Smooth muscle cell (in vitro differentiated cells): Measurements from ENCODE around the gene C4orf33. TPM values are rescaled to one million over a fixed set of nuclear protein-coding genes. Genes with fewer than 3 reads are reported as not detected.
"Not testable (repeated sequence)": the region's sequence is repeated elsewhere in the genome, so short reads cannot be mapped to it uniquely, and the experiment has no call there.

Experiments used
- DNase-seq: peaks from one replicate; lab custom pipeline; 2025; ENCODE audit not compliant: unreplicated experiment; lab: John Stamatoyannopoulos, UW
- H2AFZ ChIP-seq: fragments of 200-600 bp; sonication (generic); 2 replicates; pipeline ENCODE4 v1.6.0; 2016; ENCODE audit warnings: antibody characterized with exemption, low read depth, mild to moderate bottlenecking
- H3F3A ChIP-seq: fragments of 200-600 bp; sonication (generic); 2 replicates; pipeline ENCODE4 v1.6.0; 2017; ENCODE audit warnings: antibody characterized with exemption, low read depth
- H3K27ac ChIP-seq: fragments of 200-600 bp; sonication (generic); 2 replicates; pipeline ENCODE4 v1.5.1; 2016; ENCODE audit warnings: low read depth, mild to moderate bottlenecking
- H3K27me3 ChIP-seq: fragments of 200-600 bp; sonication (generic); 2 replicates; pipeline ENCODE4 v1.6.1; 2016; ENCODE audit warnings: low read depth, mild to moderate bottlenecking
- H3K36me3 ChIP-seq: fragments of 200-600 bp; sonication (generic); 2 replicates; pipeline ENCODE4 v1.5.1; 2016; ENCODE audit warnings: low read depth
- H3K4me1 ChIP-seq: fragments of 200-600 bp; sonication (generic); 2 replicates; pipeline ENCODE4 v1.5.1; 2016; ENCODE audit warnings: low read depth
- H3K4me2 ChIP-seq: fragments of 200-600 bp; sonication (generic); 2 replicates; pipeline ENCODE4 v1.6.0; 2016; ENCODE audit warnings: mild to moderate bottlenecking
- H3K4me3 ChIP-seq: fragments of 200-600 bp; sonication (generic); 2 replicates; pipeline ENCODE4 v1.5.1; 2016; ENCODE audit warnings: mild to moderate bottlenecking
- H3K79me2 ChIP-seq: fragments of 200-600 bp; sonication (generic); 2 replicates; pipeline ENCODE4 v1.6.0; 2016; ENCODE audit warnings: low read depth, mild to moderate bottlenecking
- H3K9ac ChIP-seq: fragments of 200-600 bp; sonication (generic); 2 replicates; pipeline ENCODE4 v1.6.0; 2016; ENCODE audit warnings: low read depth
- H3K9me3 ChIP-seq: fragments of 200-600 bp; sonication (generic); replicated peaks from 2 replicates; pipeline ENCODE4 v1.5.1; 2016; ENCODE audit warnings: low read depth
- H4K20me1 ChIP-seq: fragments of 200-600 bp; sonication (generic); 2 replicates; pipeline ENCODE4 v1.6.0; 2016; ENCODE audit warnings: low read depth
- CTCF ChIP-seq: fragments of 200-600 bp; sonication (generic); IDR thresholded peaks from 2 replicates; pipeline ENCODE4 v1.5.1; 2017; ENCODE audit warnings: borderline replicate concordance, mild to moderate bottlenecking, antibody characterized with exemption; ENCODE audit not compliant: insufficient read depth, poor library complexity, severe bottlenecking
- WGBS: methylation state at CpG from one replicate; pipeline ENCODE4 v1.1.7; 2016; ENCODE audit warnings: low lambda C conversion rate; 5-methylcytosine and 5-hydroxymethylcytosine counted together
- polyA plus RNA-seq: library from polyadenylated mRNA; unstranded; fragments of >200 nt; fragmentation: Nextera tagmentation; extraction: Ambion mirVana; gene quantifications from 2 replicates; pipeline ENCODE4 v1.2.1, GENCODE V29; 2016
- total RNA-seq: library from RNA; depleted of rRNA; stranded (reverse); fragments of >200 nt; gene quantifications from 2 replicates; pipeline ENCODE4 v1.2.3, GENCODE V29; 2014

Gene C4orf33
- total and polyA plus RNA-seq, 2 experiments from 2014 or later: 5.7 to 25.3 TPM

DNA sequence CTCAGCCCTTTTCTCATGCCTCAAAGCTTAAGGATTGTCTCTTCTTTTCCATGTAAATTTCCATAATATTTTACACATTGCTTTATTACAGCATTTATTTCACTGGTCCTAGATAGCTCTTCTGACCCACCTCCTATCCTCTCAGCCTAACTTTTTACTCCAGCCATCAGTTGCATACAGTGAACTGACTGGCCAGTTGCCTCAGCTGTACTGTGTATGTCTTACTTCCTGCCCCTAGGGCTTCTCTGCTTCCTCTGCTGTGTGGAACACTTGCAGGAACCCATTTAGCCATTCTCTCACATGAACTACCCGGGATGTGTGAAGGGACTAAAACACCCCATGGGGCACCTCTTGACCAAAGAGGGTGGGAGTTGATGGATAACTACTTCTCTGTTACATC is 18.0 kb downstream of the C4orf33 start:
- H3K4me3 ChIP-seq: no peak overlapping the region
- WGBS: 86% methylated on average over 1 of the region's 1 CpG
- no peak for DNase-seq

DNA sequence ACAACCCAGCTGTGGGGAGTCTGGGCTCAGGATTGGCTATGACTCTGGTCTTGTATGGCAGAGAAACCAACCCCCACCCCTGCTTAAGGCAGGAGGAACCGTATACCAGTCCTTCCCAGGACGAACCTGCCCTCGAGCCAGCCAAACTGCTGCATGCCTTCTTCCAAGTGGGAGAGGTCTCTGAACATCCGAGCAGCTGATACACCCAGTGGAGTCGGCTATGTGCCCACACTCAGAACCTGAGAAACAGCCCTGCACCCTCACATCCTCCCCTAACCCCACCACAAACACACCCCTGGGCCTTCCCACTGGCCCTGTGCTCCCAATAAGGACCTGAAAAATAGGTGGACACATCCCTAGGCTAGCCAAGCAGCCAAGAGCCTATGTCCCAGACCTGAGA is 21.8 kb downstream of the C4orf33 start:
- Histone ChIP-seq H3K27me3 (no peaks in the 10 kb centered on the region), H3K4me1 (no peaks in the 10 kb centered on the region), H3K4me3 (no peak overlapping the region), H3F3A (no peaks in the 10 kb centered on the region), H3K9me3 (no peaks in the 10 kb centered on the region), H3K27ac (no peak overlapping the region), H4K20me1 (no peaks in the 10 kb centered on the region), H3K36me3 (no peaks in the 10 kb centered on the region), H2AFZ (no peak overlapping the region), H3K79me2 (no peaks in the 10 kb centered on the region), H3K9ac (no peak overlapping the region), H3K4me2 (no peak overlapping the region)
- DNase-seq: no peak
- TF ChIP-seq CTCF: no peak
- 84% methylated on average over 5 of the region's 5 CpGs for whole genome bisulfite sequencing

More for the DNA sequence above, 18.0 kb downstream of the C4orf33 start:
- Histone ChIP-seq H2AFZ (no peak overlapping the region), H3K9me3 (no peaks in the 10 kb centered on the region), H3K27me3 (no peaks in the 10 kb centered on the region), H3K4me1 (peaks cover 17% of the 10 kb centered on the region), H3K36me3 (no peaks in the 10 kb centered on the region), H4K20me1 (no peaks in the 10 kb centered on the region), H3K4me2 (no peak overlapping the region), H3K27ac (no peak overlapping the region), H3F3A (no peaks in the 10 kb centered on the region), H3K9ac (no peak overlapping the region), H3K79me2 (no peaks in the 10 kb centered on the region)
- TF ChIP-seq CTCF: no peak

DNA sequence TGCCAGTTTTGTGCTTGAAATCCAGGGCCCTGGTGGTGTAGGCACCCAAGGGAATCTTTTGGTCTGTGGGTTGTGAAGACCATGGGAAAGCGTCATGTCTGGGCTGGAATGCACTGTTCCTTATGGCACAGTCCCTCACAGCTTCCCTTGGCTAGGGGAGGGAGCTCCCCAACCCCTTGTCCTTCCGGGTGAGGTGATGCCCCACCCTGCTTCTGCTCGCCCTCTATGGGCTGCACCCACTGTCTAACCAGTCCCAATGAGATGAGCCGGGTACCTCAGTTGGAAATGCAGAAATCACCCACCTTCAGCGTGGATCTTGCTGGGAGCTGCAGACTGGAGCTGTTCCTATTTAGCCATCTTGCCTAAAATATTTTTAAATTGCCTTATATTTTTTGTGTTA is 30.7 kb downstream of the C4orf33 start:
- not testable (repeated sequence) for H3F3A ChIP-seq, H3K9ac ChIP-seq, H3K79me2 ChIP-seq, DNase-seq, H3K4me3 ChIP-seq, H3K4me1 ChIP-seq, H3K36me3 ChIP-seq, H4K20me1 ChIP-seq, H3K4me2 ChIP-seq, H3K9me3 ChIP-seq, H3K27ac ChIP-seq, H3K27me3 ChIP-seq, H2AFZ ChIP-seq
- 94% methylated on average over 5 of the region's 5 CpGs for WGBS

- TF ChIP-seq CTCF: no peak
- H3K36me3 ChIP-seq: no peaks in the 10 kb centered on the region
Observed at GRCh38 chr4:129129143-129129542, 33.2 kb downstream of the C4orf33 start.

More at GRCh38 chr4:129129143-129129542, 33.2 kb downstream of the C4orf33 start:
- no peaks in the 10 kb centered on the region for H3K79me2 ChIP-seq
- H3K4me1 ChIP-seq: no peaks in the 10 kb centered on the region
- H2AFZ ChIP-seq: no peak overlapping the region
- DNase-seq: no peak
- H4K20me1 ChIP-seq: no peaks in the 10 kb centered on the region
- H3K9ac ChIP-seq: no peak overlapping the region
- no peaks in the 10 kb centered on the region for H3F3A ChIP-seq
- H3K27ac ChIP-seq: no peak overlapping the region
- no peaks in the 10 kb centered on the region for H3K27me3 ChIP-seq
- WGBS: 85% methylated on average over 2 of the region's 2 CpGs
- H3K4me3 ChIP-seq: no peak overlapping the region
- H3K9me3 ChIP-seq: no peaks in the 10 kb centered on the region
- no peak overlapping the region for H3K4me2 ChIP-seq
